ENCODE results near the gene TTC31.

GRCh38 chr2:74491648-74492544 is 9.0 kb downstream of the TTC31 start:
- TF ChIP-seq CTCF (IDR thresholded peaks at IDR 0.05; ENCODE audit: low read depth, low read length, missing input control), result no peak
- TF ChIP-seq ZBTB33 (IDR thresholded peaks at IDR 0.05), result peak; percentile 69
- peak in 1 of 2 donors; percentile 65 for TF ChIP-seq JUND (IDR thresholded peaks at IDR 0.05)
- TF ChIP-seq SP1 (IDR thresholded peaks at IDR 0.05), result peak; percentile 69
- TF ChIP-seq TAF1 (conservative IDR thresholded peaks at IDR 0.05), result no peak
- TF ChIP-seq REST (IDR thresholded peaks at IDR 0.05), result peak; percentile 44
- peak in 1 of 2 donors; percentile 39 for TF ChIP-seq EGR1 (IDR thresholded peaks at IDR 0.05; ENCODE audit: low read depth in 2 of 2)
- TF ChIP-seq HNF4G (IDR thresholded peaks at IDR 0.05), result peak; percentile 67
- TF ChIP-seq RAD21 (IDR thresholded peaks at IDR 0.05), result peak; percentile 15 to 28
- no peak for TF ChIP-seq FOXA1 (IDR thresholded peaks at IDR 0.05)
- TF ChIP-seq YY1 (IDR thresholded peaks at IDR 0.05), result peak; percentile 79
- TF ChIP-seq GABPA (IDR thresholded peaks at IDR 0.05 in 1 of 2, conservative IDR thresholded peaks at IDR 0.05 in 1 of 2), result peak in 1 of 2 donors; percentile 74
